ENCODE results near the gene KLHL12.

DNA sequence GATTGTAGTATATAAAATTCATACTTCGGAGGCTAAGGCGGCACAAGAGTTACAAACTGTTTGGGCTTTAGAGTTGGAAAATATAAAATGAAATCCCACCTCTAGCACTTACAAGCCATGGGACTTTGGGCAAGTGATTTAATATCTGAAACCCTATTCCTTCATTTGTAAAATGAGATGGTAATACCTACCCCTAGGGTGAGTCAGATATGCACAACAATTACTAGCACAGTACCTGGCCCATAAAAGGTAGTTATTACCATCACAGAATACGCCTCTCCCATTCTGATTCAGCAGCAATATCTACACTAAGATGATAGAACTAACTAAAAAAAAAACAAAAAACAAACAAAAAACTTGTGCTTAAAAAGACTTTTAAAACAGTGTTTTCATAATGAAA, 3.5 kb downstream of the KLHL12 start:
- TF ChIP-seq, protein P1, sequence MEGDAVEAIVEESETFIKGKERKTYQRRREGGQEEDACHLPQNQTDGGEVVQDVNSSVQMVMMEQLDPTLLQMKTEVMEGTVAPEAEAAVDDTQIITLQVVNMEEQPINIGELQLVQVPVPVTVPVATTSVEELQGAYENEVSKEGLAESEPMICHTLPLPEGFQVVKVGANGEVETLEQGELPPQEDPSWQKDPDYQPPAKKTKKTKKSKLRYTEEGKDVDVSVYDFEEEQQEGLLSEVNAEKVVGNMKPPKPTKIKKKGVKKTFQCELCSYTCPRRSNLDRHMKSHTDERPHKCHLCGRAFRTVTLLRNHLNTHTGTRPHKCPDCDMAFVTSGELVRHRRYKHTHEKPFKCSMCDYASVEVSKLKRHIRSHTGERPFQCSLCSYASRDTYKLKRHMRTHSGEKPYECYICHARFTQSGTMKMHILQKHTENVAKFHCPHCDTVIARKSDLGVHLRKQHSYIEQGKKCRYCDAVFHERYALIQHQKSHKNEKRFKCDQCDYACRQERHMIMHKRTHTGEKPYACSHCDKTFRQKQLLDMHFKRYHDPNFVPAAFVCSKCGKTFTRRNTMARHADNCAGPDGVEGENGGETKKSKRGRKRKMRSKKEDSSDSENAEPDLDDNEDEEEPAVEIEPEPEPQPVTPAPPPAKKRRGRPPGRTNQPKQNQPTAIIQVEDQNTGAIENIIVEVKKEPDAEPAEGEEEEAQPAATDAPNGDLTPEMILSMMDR (IDR thresholded peaks at IDR 0.05; ENCODE audit: low read depth, low read length, poor library complexity, severe bottlenecking), result no peak
- TF ChIP-seq EZH2phosphoT487 (IDR thresholded peaks at IDR 0.05; ENCODE audit: borderline replicate concordance, low read length), result no peak

All from DOHH2 (cell line).